ENCODE results near the gene EPHB1. TPM values are rescaled to one million over a fixed set of nuclear protein-coding genes. Genes with fewer than 3 reads are reported as not detected.

EPHB1 gene
- total RNA-seq, 4 donors from 2014 or later, result 0.16 to 1.5 (median 0.59) TPM

GRCh38 chr3:134832585-134832984 is 37.5 kb downstream of the EPHB1 start:
- no peak for TF ChIP-seq CTCF (IDR thresholded peaks at IDR 0.05; ENCODE audit: low read depth)

- TF ChIP-seq CTCF (IDR thresholded peaks at IDR 0.05; ENCODE audit: low read depth), result no peak
These were observed 38.5 kb downstream of the EPHB1 start for GRCh38 chr3:134833453-134834163.

- TF ChIP-seq CTCF (IDR thresholded peaks at IDR 0.05; ENCODE audit: low read depth), result no peak
These were observed 41.9 kb downstream of the EPHB1 start for GRCh38 chr3:134836921-134837320.

GRCh38 chr3:134838599-134838998 is 43.5 kb downstream of the EPHB1 start:
- no peak for TF ChIP-seq CTCF (IDR thresholded peaks at IDR 0.05; ENCODE audit: low read depth)

GRCh38 chr3:134839422-134839821 is 44.4 kb downstream of the EPHB1 start:
- TF ChIP-seq CTCF (IDR thresholded peaks at IDR 0.05; ENCODE audit: low read depth), result no peak

- TF ChIP-seq CTCF (IDR thresholded peaks at IDR 0.05; ENCODE audit: low read depth), result no peak
These were observed 44.9 kb downstream of the EPHB1 start for GRCh38 chr3:134839990-134840389.

GRCh38 chr3:134840459-134840858 is 45.4 kb downstream of the EPHB1 start:
- no peak for TF ChIP-seq CTCF (IDR thresholded peaks at IDR 0.05; ENCODE audit: low read depth)

All from subcutaneous adipose tissue (tissue), 4 donors.